ENCODE measurements around the gene SLC15A3. TPM values are rescaled to one million over a fixed set of nuclear protein-coding genes. Genes with fewer than 3 reads are reported as not detected.

Gene SLC15A3
- 8.8 and 34.5 TPM in 2 replicates for total RNA-seq (ENCODE audit: low replicate concordance)

DNA sequence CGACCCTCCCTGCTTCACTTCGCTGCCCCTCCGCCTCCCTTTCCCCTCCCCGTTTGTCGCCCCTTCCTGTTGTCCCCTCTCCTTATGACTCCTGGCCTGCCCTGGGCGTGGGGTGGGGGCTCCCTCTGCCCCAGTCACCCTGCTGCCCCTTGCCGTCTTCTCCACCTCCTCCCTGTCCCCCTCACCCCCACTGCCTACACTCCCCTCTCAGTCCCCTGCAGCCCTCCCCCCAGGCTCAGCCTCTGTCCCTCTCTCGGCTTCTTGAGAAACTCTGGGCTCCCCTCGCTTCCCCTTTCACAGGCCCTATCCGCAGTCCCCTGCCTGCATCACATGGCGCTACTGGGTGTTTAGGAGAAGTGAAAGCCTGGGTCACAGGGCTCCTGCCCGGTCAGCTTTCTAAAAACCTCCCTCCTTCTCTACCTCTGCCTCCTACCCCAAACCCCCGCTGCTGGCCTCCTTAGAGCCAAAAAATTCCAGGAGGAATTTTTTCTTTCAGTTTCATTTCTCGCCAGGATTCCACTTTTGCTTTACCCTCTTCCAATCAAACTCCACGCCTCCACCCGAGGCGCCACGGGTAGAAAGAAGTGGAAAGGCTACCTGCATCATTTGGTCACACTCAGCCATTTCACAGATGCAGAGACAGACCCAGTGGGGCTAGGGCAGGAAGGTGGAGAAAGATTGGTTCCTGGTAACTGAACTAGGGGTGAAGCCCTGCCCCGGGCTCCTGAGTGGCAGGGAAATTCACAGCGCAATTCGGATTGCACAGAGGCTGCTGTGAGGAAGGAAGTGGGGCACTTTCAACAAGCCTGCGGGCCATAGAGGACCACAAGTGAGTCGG lies at the start of gene SLC15A3:
SLC15A3 (minus strand) TSS at position 273 of the 838 bp plus-strand sequence. CDS start 625 bp downstream, outside the sequence.

DNA sequence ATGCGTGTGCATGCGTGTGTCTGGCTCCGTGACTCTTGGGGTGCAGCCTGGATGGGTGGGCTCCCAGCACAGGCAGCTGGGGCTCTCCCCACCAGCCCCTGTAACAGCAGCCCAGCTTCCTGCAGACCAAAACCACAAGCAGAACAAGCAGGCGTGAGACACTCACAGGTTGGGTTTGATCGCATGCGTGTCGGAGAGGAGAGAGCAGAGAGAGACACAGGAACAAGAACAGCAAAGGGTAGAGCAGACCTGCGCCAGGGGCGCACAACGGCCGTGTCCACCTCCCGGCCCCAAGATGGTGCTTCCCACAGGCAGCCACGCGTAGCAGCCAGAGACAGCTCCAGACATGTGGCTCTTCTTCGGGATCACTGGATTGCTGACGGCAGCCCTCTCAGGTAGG lies 19.5 kb upstream of the SLC15A3 start, which contains the start of gene CD6:
CD6 (plus strand) TSS at position 161 of the 400 bp plus-strand sequence; CDS start at position 347, 186 bp downstream.

DNA sequence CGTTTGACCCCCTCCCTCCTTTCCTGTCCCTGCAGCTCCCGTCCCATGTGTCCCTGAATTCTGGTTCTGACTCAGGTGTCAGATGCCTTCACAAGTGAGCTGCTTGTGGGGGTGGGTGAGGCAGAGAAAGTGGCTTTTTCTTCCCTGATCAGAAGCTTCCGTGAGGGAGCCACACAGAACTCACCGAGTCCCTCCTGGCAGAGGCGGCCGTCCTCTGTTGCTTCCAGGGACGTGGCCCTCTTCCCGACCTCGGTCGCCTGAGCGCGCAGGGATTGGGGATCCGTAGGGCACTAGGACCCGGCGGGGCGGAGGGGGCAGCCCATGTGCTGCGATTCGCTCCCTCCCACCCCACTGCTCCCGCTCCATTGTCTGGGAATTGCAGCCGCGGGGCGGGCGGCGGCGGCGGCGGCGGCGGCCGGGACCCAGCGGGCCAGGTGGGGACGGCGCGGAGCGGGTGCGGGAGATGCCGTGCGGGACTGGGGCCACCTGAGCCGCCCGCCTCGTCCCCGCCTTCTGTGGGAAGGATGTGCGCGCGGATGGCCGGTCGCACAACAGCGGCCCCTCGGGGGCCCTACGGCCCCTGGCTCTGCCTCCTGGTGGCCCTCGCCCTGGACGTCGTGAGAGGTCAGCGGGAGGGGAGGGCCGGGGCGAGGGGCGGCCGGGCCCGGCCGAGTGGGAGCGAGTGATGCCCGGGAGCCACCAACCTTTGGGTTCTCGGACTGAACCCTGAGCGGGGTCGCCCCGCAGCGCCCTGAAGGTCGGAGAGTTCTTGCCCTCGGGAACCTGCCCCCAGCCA lies 27.7 kb downstream of the SLC15A3 start, which contains the start of gene TMEM132A:
TMEM132A (plus strand) TSS at position 351 of the 796 bp plus-strand sequence; CDS start at position 525, 174 bp downstream.

DNA sequence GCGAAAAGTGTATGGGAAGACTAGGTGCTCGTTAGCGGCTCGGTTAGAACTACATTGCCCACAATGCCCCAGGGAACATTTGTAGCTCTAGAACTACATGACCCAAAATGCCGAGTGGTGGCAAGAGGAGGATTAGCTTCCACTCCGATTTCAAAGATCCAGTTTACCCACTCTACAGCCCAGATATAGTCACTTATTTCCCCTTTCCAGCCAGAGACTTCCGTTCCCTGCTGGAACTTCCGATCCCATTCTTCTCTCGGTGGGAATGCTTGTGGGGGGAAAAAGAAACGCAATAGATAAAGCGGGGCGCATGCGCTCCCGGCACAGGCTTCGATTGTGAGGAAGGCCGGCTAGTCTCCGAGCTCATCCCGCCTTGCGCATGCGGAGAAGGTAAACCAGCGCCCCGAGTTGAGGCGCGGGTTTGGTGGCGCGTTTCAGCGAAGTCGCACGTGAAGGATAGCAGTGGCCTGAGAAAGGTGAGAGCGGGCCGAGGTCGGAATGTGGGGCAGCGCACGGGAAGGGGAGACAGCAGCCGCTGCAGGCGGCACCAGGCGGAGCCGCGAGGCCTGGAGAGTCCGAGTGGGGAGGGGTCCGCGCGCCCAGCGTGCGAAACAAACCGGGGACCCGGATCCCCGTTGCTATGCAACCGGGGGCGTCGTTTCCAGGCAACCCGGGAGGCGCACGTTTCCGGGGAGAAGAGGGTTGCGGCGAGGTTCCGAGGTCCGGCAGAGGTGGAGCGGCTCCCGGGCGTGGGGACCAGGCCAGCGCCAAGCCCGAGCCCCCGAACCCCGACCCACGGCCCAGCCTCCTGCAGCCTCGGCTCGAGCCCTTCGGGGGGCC lies 38.0 kb downstream of the SLC15A3 start, which contains the start of gene TMEM109:
TMEM109 (plus strand) TSS at position 366 of the 840 bp plus-strand sequence. CDS start 5,536 bp downstream, outside the sequence.

DNA sequence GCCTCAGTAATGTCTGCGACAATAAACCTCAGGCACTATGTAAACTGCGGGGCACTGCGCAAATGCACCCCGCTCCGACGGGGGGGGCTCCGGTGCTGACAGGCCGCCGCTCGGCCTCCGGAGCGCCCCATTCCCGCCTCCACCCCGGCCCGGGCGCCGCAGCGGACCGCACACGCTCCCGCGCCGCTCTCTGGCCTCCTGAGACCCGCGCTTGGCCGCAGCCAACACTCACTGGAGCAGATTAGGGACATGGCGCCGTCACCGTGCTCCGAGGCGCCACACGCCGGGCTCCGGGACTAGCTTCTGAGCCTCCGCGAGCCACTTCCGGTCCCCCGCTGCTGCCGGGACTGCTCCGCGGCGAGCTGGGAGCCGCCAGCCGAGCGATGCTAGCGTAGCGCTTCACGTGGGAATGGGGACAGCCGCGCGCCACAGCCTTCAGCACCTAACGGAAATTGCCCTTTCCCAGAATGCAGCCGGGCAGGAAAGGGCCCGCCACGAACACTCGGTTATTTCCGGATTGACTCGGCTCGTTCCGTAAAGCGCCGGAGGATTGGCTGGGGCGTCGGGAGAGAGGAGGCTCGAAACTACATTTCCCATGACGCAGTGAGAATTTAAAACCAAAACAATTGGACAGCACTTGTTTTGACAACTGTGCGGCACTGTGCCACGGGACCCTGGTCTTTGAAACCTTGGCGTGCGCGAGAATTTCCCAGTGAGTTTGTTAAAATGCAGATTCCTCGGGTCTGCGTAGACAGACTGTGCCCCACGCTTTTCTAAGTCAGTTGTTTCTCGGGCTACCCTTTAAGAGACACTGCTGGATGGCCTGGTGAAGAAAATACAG lies 45.6 kb downstream of the SLC15A3 start, which contains the start of gene PRPF19:
PRPF19 (minus strand) TSS at position 454 of the 841 bp plus-strand sequence; CDS start at position 251, 203 bp downstream.

Other genes starting within 250 kb of the SLC15A3 start
- gene MS4A18, start 227.5 kb downstream of the SLC15A3 start, total RNA-seq (ENCODE audit: low replicate concordance): not detected in 2 replicates
- gene MS4A15, start 195.3 kb downstream of the SLC15A3 start, total RNA-seq (ENCODE audit: low replicate concordance): not detected in 2 replicates
- not detected in 2 replicates for gene MS4A10, start 166.8 kb downstream of the SLC15A3 start, total RNA-seq (ENCODE audit: low replicate concordance)
- gene CCDC86, start 110.1 kb downstream of the SLC15A3 start, total RNA-seq (ENCODE audit: low replicate concordance): 0.82 and 7.4 TPM in 2 replicates
- 0.12 TPM in 1 of 2 replicates, not detected in the other for gene PTGDR2, start 96.2 kb downstream of the SLC15A3 start, total RNA-seq (ENCODE audit: low replicate concordance)
- 0.12 TPM in 1 of 2 replicates, not detected in the other for gene ZP1, start 84.6 kb downstream of the SLC15A3 start, total RNA-seq (ENCODE audit: low replicate concordance)
- gene PRPF19, start 45.6 kb downstream of the SLC15A3 start, total RNA-seq (ENCODE audit: low replicate concordance): 28.4 and 36.8 TPM in 2 replicates
- 20.7 and 25.2 TPM in 2 replicates for gene TMEM109, start 38.0 kb downstream of the SLC15A3 start, total RNA-seq (ENCODE audit: low replicate concordance)
- gene TMEM132A, start 27.7 kb downstream of the SLC15A3 start, total RNA-seq (ENCODE audit: low replicate concordance): 7.5 and 44.6 TPM in 2 replicates
- gene CD6, start 19.5 kb upstream of the SLC15A3 start, total RNA-seq (ENCODE audit: low replicate concordance): not detected in 2 replicates
- gene CD5, start 150.3 kb upstream of the SLC15A3 start, total RNA-seq (ENCODE audit: low replicate concordance): not detected in 2 replicates
- gene VPS37C, start 209.2 kb upstream of the SLC15A3 start, total RNA-seq (ENCODE audit: low replicate concordance): 4.2 and 4.8 TPM in 2 replicates

All from smooth muscle cell of the coronary artery (primary cell).